Nephron progenitor cell (in vitro differentiated cells): ENCODE data around the gene AFF2.
"Not testable (repeated sequence)": the region's sequence is repeated elsewhere in the genome, so short reads cannot be mapped to it uniquely, and the experiment has no call there.

ENCODE experiments used
- DNase-seq: peaks from one replicate; pipeline ENCODE4 v3.0.0; 2021
- H3K27ac Mint-ChIP-seq: 2 replicates; pipeline ENCODE4 v1.8.0; 2021; ENCODE audit warnings: mild to moderate bottlenecking, moderate library complexity, mixed read lengths
- H3K27me3 Mint-ChIP-seq: 2 replicates; pipeline ENCODE4 v1.8.0; 2021; ENCODE audit warnings: mild to moderate bottlenecking, low read depth, mixed read lengths; ENCODE audit not compliant: poor library complexity
- H3K36me3 Mint-ChIP-seq: 2 replicates; pipeline ENCODE4 v1.8.0; 2021; ENCODE audit warnings: low read depth, mixed read lengths
- H3K4me1 Mint-ChIP-seq: 2 replicates; pipeline ENCODE4 v1.8.0; 2021; ENCODE audit warnings: mixed read lengths
- H3K4me3 Mint-ChIP-seq: 2 replicates; pipeline ENCODE4 v1.8.0; 2021; ENCODE audit warnings: mild to moderate bottlenecking, moderate library complexity, mixed read lengths
- H3K9me3 Mint-ChIP-seq: 2 replicates; pipeline ENCODE4 v1.8.0; 2021; ENCODE audit warnings: mild to moderate bottlenecking, moderate library complexity, mixed read lengths
- CTCF ChIP-seq: fragments of 200-600 bp; sonication (generic); IDR thresholded peaks from 2 replicates; pipeline ENCODE4 v1.5.0; 2021; ENCODE audit warnings: antibody characterized with exemption

AFF2 gene

GRCh38 chrX:148664995-148665394 is 164.6 kb downstream of the AFF2 start:
- peaks cover 70% of the 10 kb centered on the region for H3K9me3 Mint-ChIP-seq
- no peak for TF ChIP-seq CTCF
- H3K4me3 Mint-ChIP-seq, result no peak overlapping the region
- peaks cover 69% of the 10 kb centered on the region for H3K36me3 Mint-ChIP-seq
- no peak overlapping the region for H3K27ac Mint-ChIP-seq
- no peaks in the 10 kb centered on the region for H3K4me1 Mint-ChIP-seq
- H3K27me3 Mint-ChIP-seq, result peaks cover 3% of the 10 kb centered on the region
- no peak for DNase-seq

GRCh38 chrX:148669175-148669574 is 168.8 kb downstream of the AFF2 start:
- H3K4me1 Mint-ChIP-seq, H3K27ac Mint-ChIP-seq, DNase-seq, H3K4me3 Mint-ChIP-seq, H3K27me3 Mint-ChIP-seq: not testable (repeated sequence)
- Mint-ChIP-seq H3K9me3 (peaks cover 81% of the 10 kb centered on the region), H3K36me3 (peaks cover 66% of the 10 kb centered on the region)

- H3K9me3 Mint-ChIP-seq, result peaks cover 78% of the 10 kb centered on the region
- DNase-seq, result no peak
- TF ChIP-seq CTCF, result no peak
- H3K4me1 Mint-ChIP-seq, result peaks cover 5% of the 10 kb centered on the region
- H3K27me3 Mint-ChIP-seq, result no peaks in the 10 kb centered on the region
- H3K27ac Mint-ChIP-seq, result no peak overlapping the region
- peaks cover 58% of the 10 kb centered on the region for H3K36me3 Mint-ChIP-seq
- no peak overlapping the region for H3K4me3 Mint-ChIP-seq
These were observed 169.9 kb downstream of the AFF2 start for GRCh38 chrX:148670277-148670676.

GRCh38 chrX:148672517-148672916 is 172.1 kb downstream of the AFF2 start:
- Mint-ChIP-seq H3K4me3 (no peak overlapping the region), H3K36me3 (peaks cover 42% of the 10 kb centered on the region), H3K27ac (no peak overlapping the region), H3K9me3 (peaks cover 63% of the 10 kb centered on the region), H3K27me3 (no peaks in the 10 kb centered on the region), H3K4me1 (peaks cover 5% of the 10 kb centered on the region)
- no peak for TF ChIP-seq CTCF
- DNase-seq, result no peak

GRCh38 chrX:148681605-148682004 is 181.2 kb downstream of the AFF2 start:
- H3K36me3 Mint-ChIP-seq, result no peaks in the 10 kb centered on the region
- no peak for DNase-seq
- TF ChIP-seq CTCF, result no peak
- peaks cover 12% of the 10 kb centered on the region for H3K9me3 Mint-ChIP-seq
- H3K27me3 Mint-ChIP-seq, result no peaks in the 10 kb centered on the region
- H3K27ac Mint-ChIP-seq, result no peak overlapping the region
- H3K4me1 Mint-ChIP-seq, result no peaks in the 10 kb centered on the region
- H3K4me3 Mint-ChIP-seq, result no peak overlapping the region

GRCh38 chrX:148682206-148682605 is 181.8 kb downstream of the AFF2 start:
- H3K4me3 Mint-ChIP-seq, result no peak overlapping the region
- H3K9me3 Mint-ChIP-seq, result peaks cover 8% of the 10 kb centered on the region
- DNase-seq, result no peak
- H3K4me1 Mint-ChIP-seq, result no peaks in the 10 kb centered on the region
- no peak for TF ChIP-seq CTCF
- no peaks in the 10 kb centered on the region for H3K27me3 Mint-ChIP-seq
- no peak overlapping the region for H3K27ac Mint-ChIP-seq
- H3K36me3 Mint-ChIP-seq, result no peaks in the 10 kb centered on the region
